ENCODE data around the gene CKS1B. TPM values are rescaled to one million over a fixed set of nuclear protein-coding genes. Genes with fewer than 3 reads are reported as not detected.

Gene CKS1B
- total RNA-seq, 5 donors from 2014 or later (not counting 1 experiment from before 2014, with no cell fraction given), result 7.9 to 11.8 (median 10.3) TPM

DNA sequence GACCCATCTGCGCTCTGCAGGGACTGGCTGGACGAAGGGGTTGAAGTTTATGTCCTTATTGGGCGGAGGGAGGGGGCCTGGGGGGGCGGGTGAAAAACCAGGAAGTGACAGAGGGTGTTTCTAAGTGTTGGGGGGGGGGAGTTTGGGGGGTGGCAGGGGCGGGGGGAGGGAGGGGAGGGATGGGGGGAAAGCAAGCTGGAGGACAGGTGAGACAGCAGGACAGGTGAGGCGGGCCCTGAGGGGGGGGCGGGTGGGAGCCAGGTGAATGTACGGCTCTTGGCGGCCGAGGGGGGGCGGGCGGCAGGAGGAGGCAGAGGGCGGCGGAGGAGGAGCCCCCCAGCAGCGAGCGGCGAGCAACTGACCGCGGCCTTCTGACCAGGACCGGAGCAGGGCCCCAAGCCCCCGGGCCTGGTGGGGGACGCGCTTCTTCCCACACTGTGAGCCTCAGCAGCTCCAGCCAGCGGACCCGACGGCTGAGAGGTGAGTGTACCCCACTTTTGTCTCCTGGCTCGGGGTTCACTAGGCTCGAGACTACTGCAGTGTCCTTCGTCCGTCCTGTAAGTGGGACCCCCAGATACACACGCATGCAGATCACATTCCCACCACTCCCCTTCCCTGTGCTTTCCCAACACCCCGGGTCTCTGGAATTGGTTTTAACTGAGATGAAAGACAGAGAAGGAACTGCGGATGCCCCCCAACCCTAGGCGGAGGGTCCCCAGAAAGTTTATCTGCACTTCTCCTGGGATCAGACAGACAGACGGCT is 28.2 kb downstream of the CKS1B start, which contains the start of gene ZBTB7B:
TSS of gene ZBTB7B (plus strand) at position 339 of the 763 bp plus-strand sequence. CDS start 11,859 bp downstream, outside the sequence.
- ATAC-seq (replicated peaks in 1 of 4), result peak; percentile 1 to 6 (median 4)

DNA sequence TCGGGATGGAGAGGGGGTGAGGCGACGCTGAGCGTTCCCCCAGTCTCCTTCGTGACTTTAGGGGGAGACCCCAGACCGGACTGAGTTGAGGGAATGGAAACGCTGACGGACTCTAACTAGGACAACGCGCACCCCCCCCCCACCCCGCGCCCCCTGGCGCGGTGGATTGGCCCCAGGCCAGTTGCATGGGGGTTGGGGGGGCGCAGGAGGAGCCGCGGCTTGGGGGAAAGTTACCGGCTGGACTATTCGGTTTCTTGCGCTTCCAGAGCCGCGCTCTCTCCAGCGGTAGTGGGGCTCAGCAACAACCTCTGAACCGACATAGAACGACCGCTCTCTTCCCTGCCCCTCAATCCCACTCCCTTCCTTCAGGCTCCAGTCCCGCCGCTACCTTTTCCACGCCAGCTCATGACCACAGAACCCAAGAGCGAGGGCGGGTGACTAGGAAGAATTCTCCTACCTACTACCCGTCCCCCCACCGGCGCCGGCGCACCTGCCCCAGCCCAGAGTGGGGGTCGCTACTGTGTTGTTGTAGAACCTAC is 28.8 kb downstream of the CKS1B start:
- H3K4me3 Mint-ChIP-seq, result peak overlapping the region; percentile 89 to 95 (median 91)
- Histone ChIP-seq H3K36me3 (ENCODE audit: control insufficient read depth in 2 of 2, extremely low read depth in 1 of 2, insufficient read depth in 1 of 2, low read length in 1 of 2) (no peaks in the 10 kb centered on the region), H3K9me3 (no peaks in the 10 kb centered on the region), H3K4me1 (ENCODE audit: control insufficient read depth in 1 of 2, extremely low read depth in 1 of 2, insufficient read depth in 2 of 2, low read length in 2 of 2) (peaks cover 29 to 91% of the 10 kb centered on the region in 2 experiments), H3K27ac (ENCODE audit: low read length) (peak overlapping the region; percentile 80), H3K4me3 (ENCODE audit: control insufficient read depth in 1 of 2, extremely low read depth in 1 of 2, low read length in 1 of 2) (peak overlapping the region; percentile 92 to 97), H3K27me3 (replicated peaks in 1 of 2; ENCODE audit: control insufficient read depth in 2 of 2, extremely low read depth in 1 of 2, insufficient read depth in 2 of 2, low read length in 1 of 2) (no peaks in the 10 kb centered on the region)
- H3K27me3 Mint-ChIP-seq, result no peaks in the 10 kb centered on the region
- H3K9me3 Mint-ChIP-seq, result no peaks in the 10 kb centered on the region
- ChIA-PET POLR2A (interaction anchor here in 1 of 2 donors (0.5 kb wide), 1 partner anchor 10 kb away, joined by 13 read pairs; no protein-coding TSS in a partner anchor), CTCF (interaction anchor here in 1 of 2 donors (1.3 kb wide), 1 partner anchor 14 kb away, joined by 3 read pairs; no protein-coding TSS in a partner anchor)
- WGBS (ENCODE audit: insufficient coverage), result 0% methylated on average over 13 of the region's 37 CpGs
- peaks cover 56 to 60% (median 58%) of the 10 kb centered on the region in 3 donors for H3K4me1 Mint-ChIP-seq
- peak overlapping the region; percentile 98 for H3K27ac Mint-ChIP-seq
- peak in 1 of 35 experiments; percentile 22 for DNase-seq
- H3K36me3 Mint-ChIP-seq, result no peaks in the 10 kb centered on the region
- ATAC-seq (replicated peaks in 1 of 4), result no peak

More for the DNA sequence above, 28.2 kb downstream of the CKS1B start, which contains the start of gene ZBTB7B:
- no peaks in the 10 kb centered on the region for H3K36me3 Mint-ChIP-seq
- ChIA-PET CTCF (interaction anchor here (0.6 to 1.6 kb wide), 4 partner anchors 13 to 63 kb away, joined by 3 to 4 read pairs (median 3); no protein-coding TSS in a partner anchor), POLR2A (interaction anchor here (0.7 to 1.0 kb wide), 2 partner anchors 9 to 47 kb away, joined by 3 read pairs; partner anchors contain the start of gene PBXIP1 (in 1 of the 2))
- H3K27ac Mint-ChIP-seq, result peak within 1 kb of the TSS; percentile 98
- Histone ChIP-seq H3K4me1 (ENCODE audit: control insufficient read depth in 1 of 2, extremely low read depth in 1 of 2, insufficient read depth in 2 of 2, low read length in 2 of 2) (peaks cover 30 to 91% of the 10 kb centered on the region in 2 experiments), H3K27ac (ENCODE audit: low read length) (peak within 1 kb of the TSS; percentile 95), H3K27me3 (replicated peaks in 1 of 2; ENCODE audit: control insufficient read depth in 2 of 2, extremely low read depth in 1 of 2, insufficient read depth in 2 of 2, low read length in 1 of 2) (no peaks in the 10 kb centered on the region), H3K4me3 (ENCODE audit: control insufficient read depth in 1 of 2, extremely low read depth in 1 of 2, low read length in 1 of 2) (peak within 1 kb of the TSS; percentile 92 to 97), H3K9me3 (no peaks in the 10 kb centered on the region), H3K36me3 (ENCODE audit: control insufficient read depth in 2 of 2, extremely low read depth in 1 of 2, insufficient read depth in 1 of 2, low read length in 1 of 2) (no peaks in the 10 kb centered on the region)
- no peaks in the 10 kb centered on the region for H3K27me3 Mint-ChIP-seq
- H3K4me1 Mint-ChIP-seq, result peaks cover 53 to 60% (median 60%) of the 10 kb centered on the region in 3 donors
- under 1% methylated on average over 27 of the region's 35 CpGs for WGBS (ENCODE audit: insufficient coverage)
- DNase-seq, result peak in 1 of 35 experiments; percentile 22
- H3K4me3 Mint-ChIP-seq, result peak within 1 kb of the TSS; percentile 89 to 95 (median 91)
- H3K9me3 Mint-ChIP-seq, result no peaks in the 10 kb centered on the region

DNA sequence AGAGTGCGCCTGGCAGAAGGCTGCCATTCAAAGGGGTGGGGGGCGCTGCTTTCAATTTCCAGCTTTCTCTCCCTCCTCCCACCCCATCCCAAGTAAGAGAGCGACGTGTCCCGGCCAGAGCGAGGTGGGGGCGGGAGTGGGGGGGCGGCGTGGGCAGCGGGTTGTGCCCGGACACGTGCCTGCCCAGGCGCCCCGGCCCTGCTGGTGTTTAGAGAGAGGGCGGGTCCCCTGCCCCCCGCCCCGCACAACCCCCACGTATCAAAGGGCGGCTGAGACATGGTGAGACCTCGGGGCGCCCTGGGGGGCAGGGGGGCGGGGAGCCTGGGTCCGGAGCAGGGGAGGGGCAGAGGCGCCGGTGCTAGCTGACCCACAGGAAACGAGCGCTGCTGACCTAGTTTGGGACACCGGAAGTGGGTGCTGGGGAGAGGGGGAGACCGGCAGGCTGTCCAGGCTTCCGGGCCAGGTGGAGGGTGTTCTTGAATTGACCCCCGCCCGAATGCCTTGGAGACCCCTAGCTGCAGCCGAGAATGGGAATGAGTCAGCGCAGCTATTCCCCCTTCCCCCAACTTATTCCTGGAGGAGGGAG is 29.4 kb downstream of the CKS1B start:
- no peak for DNase-seq
- no peaks in the 10 kb centered on the region for H3K9me3 Mint-ChIP-seq

GRCh38 chr1:155004352-155005075 is 30.0 kb downstream of the CKS1B start:
- H3K4me1 Mint-ChIP-seq, result peaks cover 57 to 61% (median 58%) of the 10 kb centered on the region in 3 donors

More for the DNA sequence above, 29.4 kb downstream of the CKS1B start:
- CTCF ChIA-PET, result no interaction called here
- Mint-ChIP-seq H3K4me1 (peaks cover 57 to 60% (median 58%) of the 10 kb centered on the region in 3 donors), H3K27ac (peak overlapping the region; percentile 98), H3K27me3 (no peaks in the 10 kb centered on the region), H3K4me3 (peak overlapping the region; percentile 89 to 95 (median 91)), H3K36me3 (no peaks in the 10 kb centered on the region)
- WGBS (ENCODE audit: insufficient coverage), result 0% methylated on average over 6 of the region's 34 CpGs
- H3K27me3 ChIP-seq (replicated peaks in 1 of 2; ENCODE audit: control insufficient read depth in 2 of 2, extremely low read depth in 1 of 2, insufficient read depth in 2 of 2, low read length in 1 of 2), result no peaks in the 10 kb centered on the region
- peak overlapping the region; percentile 92 to 97 for H3K4me3 ChIP-seq (ENCODE audit: control insufficient read depth in 1 of 2, extremely low read depth in 1 of 2, low read length in 1 of 2)
- no peak for ATAC-seq (replicated peaks in 1 of 4)
- peaks cover 27 to 91% of the 10 kb centered on the region in 2 experiments for H3K4me1 ChIP-seq (ENCODE audit: control insufficient read depth in 1 of 2, extremely low read depth in 1 of 2, insufficient read depth in 2 of 2, low read length in 2 of 2)
- POLR2A ChIA-PET, result interaction anchor here in 1 of 2 donors (0.5 kb wide), 1 partner anchor 9 kb away, joined by 13 read pairs; no protein-coding TSS in a partner anchor
- H3K36me3 ChIP-seq (ENCODE audit: control insufficient read depth in 2 of 2, extremely low read depth in 1 of 2, insufficient read depth in 1 of 2, low read length in 1 of 2), result no peaks in the 10 kb centered on the region
- peak overlapping the region; percentile 80 for H3K27ac ChIP-seq (ENCODE audit: low read length)
- H3K9me3 ChIP-seq, result no peaks in the 10 kb centered on the region

GRCh38 chr1:155005076-155006011 is 30.9 kb downstream of the CKS1B start:
- ChIA-PET CTCF (no interaction called here), POLR2A (interaction anchor here in 1 of 2 donors (0.7 kb wide), 1 partner anchor 31 kb away, joined by 13 read pairs; no protein-coding TSS in a partner anchor)
- peak in 3 of 35 experiments; percentile 34 to 40 (median 36) for DNase-seq
- Histone ChIP-seq H3K27me3 (replicated peaks in 1 of 2; ENCODE audit: control insufficient read depth in 2 of 2, extremely low read depth in 1 of 2, insufficient read depth in 2 of 2, low read length in 1 of 2) (no peaks in the 10 kb centered on the region), H3K4me3 (ENCODE audit: control insufficient read depth in 1 of 2, extremely low read depth in 1 of 2, low read length in 1 of 2) (peak overlapping the region; percentile 66 to 97), H3K27ac (ENCODE audit: low read length) (peak overlapping the region; percentile 80), H3K4me1 (ENCODE audit: control insufficient read depth in 1 of 2, extremely low read depth in 1 of 2, insufficient read depth in 2 of 2, low read length in 2 of 2) (peaks cover 24 to 90% of the 10 kb centered on the region in 2 experiments), H3K9me3 (no peaks in the 10 kb centered on the region), H3K36me3 (ENCODE audit: control insufficient read depth in 2 of 2, extremely low read depth in 1 of 2, insufficient read depth in 1 of 2, low read length in 1 of 2) (no peaks in the 10 kb centered on the region)
- H3K27ac Mint-ChIP-seq, result peak overlapping the region; percentile 95 to 97
- H3K4me1 Mint-ChIP-seq, result peaks cover 58 to 62% (median 59%) of the 10 kb centered on the region in 3 donors
- peak overlapping the region; percentile 39 to 89 (median 81) for H3K4me3 Mint-ChIP-seq
- no peaks in the 10 kb centered on the region for H3K36me3 Mint-ChIP-seq
- WGBS (ENCODE audit: insufficient coverage), result 58% methylated on average over 3 of the region's 17 CpGs
- no peak for ATAC-seq (replicated peaks in 1 of 4)
- no peaks in the 10 kb centered on the region for H3K27me3 Mint-ChIP-seq
- H3K9me3 Mint-ChIP-seq, result no peaks in the 10 kb centered on the region

More at GRCh38 chr1:155004352-155005075, 30.0 kb downstream of the CKS1B start:
- peak overlapping the region; percentile 95 to 97 for H3K27ac Mint-ChIP-seq
- CTCF ChIA-PET, result no interaction called here
- Histone ChIP-seq H3K27me3 (replicated peaks in 1 of 2; ENCODE audit: control insufficient read depth in 2 of 2, extremely low read depth in 1 of 2, insufficient read depth in 2 of 2, low read length in 1 of 2) (no peaks in the 10 kb centered on the region), H3K9me3 (no peaks in the 10 kb centered on the region), H3K36me3 (ENCODE audit: control insufficient read depth in 2 of 2, extremely low read depth in 1 of 2, insufficient read depth in 1 of 2, low read length in 1 of 2) (no peaks in the 10 kb centered on the region), H3K4me3 (ENCODE audit: control insufficient read depth in 1 of 2, extremely low read depth in 1 of 2, low read length in 1 of 2) (peak overlapping the region; percentile 66 to 97), H3K4me1 (ENCODE audit: control insufficient read depth in 1 of 2, extremely low read depth in 1 of 2, insufficient read depth in 2 of 2, low read length in 2 of 2) (peaks cover 24 to 90% of the 10 kb centered on the region in 2 experiments), H3K27ac (ENCODE audit: low read length) (peak overlapping the region; percentile 80)
- DNase-seq, result no peak
- H3K9me3 Mint-ChIP-seq, result no peaks in the 10 kb centered on the region
- POLR2A ChIA-PET, result interaction anchor here in 1 of 2 donors (0.7 kb wide), 1 partner anchor 31 kb away, joined by 13 read pairs; no protein-coding TSS in a partner anchor
- H3K27me3 Mint-ChIP-seq, result no peaks in the 10 kb centered on the region
- peak overlapping the region; percentile 78 to 89 (median 81) for H3K4me3 Mint-ChIP-seq
- no peaks in the 10 kb centered on the region for H3K36me3 Mint-ChIP-seq
- WGBS (ENCODE audit: insufficient coverage), result 50% methylated on average over 1 of the region's 5 CpGs
- no peak for ATAC-seq (replicated peaks in 1 of 4)
